OCI-LY7 (cell line): ENCODE results near the gene ASMT. TPM values are rescaled to one million over a fixed set of nuclear protein-coding genes. Genes with fewer than 3 reads are reported as not detected.

Source experiments
- BruUV-seq: library from RNA; stranded (reverse); fragments of 400-500 nt; replicated peaks from 2 replicates; lab custom pipeline; 2021; lab: Mats Ljungman, UMichigan
- CTCF ChIA-PET: fragments of 300-600 bp; sonication (Branson Sonifier 250); formaldehyde crosslinking; loops from one replicate; lab custom pipeline; 2022; ENCODE audit warnings: antibody characterized with exemption; ENCODE audit not compliant: unreplicated experiment; lab: Charles Lee
- POLR2A ChIA-PET: fragments of 300-600 bp; sonication (Branson Sonifier 250); formaldehyde crosslinking; loops from one replicate; lab custom pipeline; 2022; ENCODE audit warnings: antibody characterized with exemption; lab: Charles Lee
- DNase-seq: peaks from one replicate; pipeline ENCODE4 v3.0.0-alpha.2; 2015; ENCODE audit warnings: low spot score
- H2AFZ ChIP-seq: fragments of 200-600 bp; sonication (generic), shearing (Covaris generic); 2 replicates; pipeline ENCODE4 v1.6.1; 2014; ENCODE audit warnings: mild to moderate bottlenecking, antibody characterized with exemption, low read length, moderate library complexity
- H3K27ac ChIP-seq: fragments of 200-600 bp; sonication (generic); 2 replicates; pipeline ENCODE4 v1.5.1; 2014; ENCODE audit warnings: mixed run types, low read depth, mild to moderate bottlenecking, moderate library complexity, low read length, inconsistent platforms; ENCODE audit not compliant: poor library complexity, severe bottlenecking
- H3K36me3 ChIP-seq: fragments of 200-600 bp; sonication (generic); 2 replicates; pipeline ENCODE4 v1.6.1; 2014; ENCODE audit warnings: mild to moderate bottlenecking, antibody characterized with exemption, low read length, moderate library complexity, mixed read lengths; ENCODE audit not compliant: insufficient read depth
- H3K4me1 ChIP-seq: fragments of 200-600 bp; sonication (generic); 2 replicates; pipeline ENCODE4 v1.5.1; 2014; ENCODE audit warnings: mild to moderate bottlenecking, low read length; ENCODE audit not compliant: insufficient read depth, poor library complexity, severe bottlenecking
- H3K4me2 ChIP-seq: fragments of 200-600 bp; sonication (generic); 2 replicates; pipeline ENCODE4 v1.6.1; 2014; ENCODE audit warnings: mild to moderate bottlenecking, low read length
- H3K4me3 ChIP-seq: fragments of 200-600 bp; sonication (generic); 2 replicates; pipeline ENCODE4 v1.5.1; 2014; ENCODE audit warnings: mild to moderate bottlenecking, low read depth, low read length; ENCODE audit not compliant: poor library complexity, severe bottlenecking
- H3K79me2 ChIP-seq: fragments of 200-600 bp; sonication (generic); 2 replicates; pipeline ENCODE4 v1.6.1; 2016; ENCODE audit warnings: low read depth, mild to moderate bottlenecking, low read length, moderate library complexity, mixed read lengths; ENCODE audit not compliant: insufficient read depth
- H3K9me2 ChIP-seq: fragments of 200-600 bp; sonication (generic); 2 replicates; pipeline ENCODE4 v1.6.1; 2016; ENCODE audit warnings: mild to moderate bottlenecking, low read length, mixed read lengths; ENCODE audit not compliant: insufficient read depth
- H3K9me3 ChIP-seq: fragments of 200-600 bp; sonication (generic); 2 replicates; pipeline ENCODE4 v1.6.1; 2014; ENCODE audit warnings: mild to moderate bottlenecking, mixed run types, low read length, mixed read lengths
- H4K20me1 ChIP-seq: fragments of 200-600 bp; sonication (generic); 2 replicates; pipeline ENCODE4 v1.6.1; 2014; ENCODE audit warnings: mild to moderate bottlenecking, antibody characterized with exemption, low read length, moderate library complexity, mixed read lengths; ENCODE audit not compliant: insufficient read depth
- EZH2phosphoT487 ChIP-seq: fragments of 200-600 bp; sonication (generic); IDR thresholded peaks from 2 replicates; pipeline ENCODE4 v1.6.1; 2018; ENCODE audit warnings: low read depth, borderline replicate concordance, mild to moderate bottlenecking, mixed run types, antibody characterized with exemption, low read length, moderate library complexity, mixed read lengths
- intact Hi-C: fragments of 100-400 bp; cut with micrococcal nuclease; formaldehyde crosslinking; loops from one replicate; pipeline ENCODE4 v1.10.0; 2022; ENCODE audit not compliant: unreplicated experiment
- total RNA-seq, 2 experiments: library from RNA; depleted of rRNA in 1 of 2; stranded (reverse); fragments of >200 nt in 1 of 2; shearing (Covaris generic) in 1 of 2; gene quantifications; 2 replicates each; pipeline ENCODE4 v1.2.3, GENCODE V29; 2014 to 2022
- TF ChIP-seq, protein P1 (sequence below): fragments of 200-600 bp; sonication (generic); conservative IDR thresholded peaks from 2 replicates; pipeline ENCODE4 v1.5.1; 2014; ENCODE audit warnings: mild to moderate bottlenecking, antibody characterized with exemption, low read length, moderate library complexity, mixed read lengths

ASMT gene
- total RNA-seq, 2 experiments from 2014 or later: 0.16 TPM; not detected in 1

DNA sequence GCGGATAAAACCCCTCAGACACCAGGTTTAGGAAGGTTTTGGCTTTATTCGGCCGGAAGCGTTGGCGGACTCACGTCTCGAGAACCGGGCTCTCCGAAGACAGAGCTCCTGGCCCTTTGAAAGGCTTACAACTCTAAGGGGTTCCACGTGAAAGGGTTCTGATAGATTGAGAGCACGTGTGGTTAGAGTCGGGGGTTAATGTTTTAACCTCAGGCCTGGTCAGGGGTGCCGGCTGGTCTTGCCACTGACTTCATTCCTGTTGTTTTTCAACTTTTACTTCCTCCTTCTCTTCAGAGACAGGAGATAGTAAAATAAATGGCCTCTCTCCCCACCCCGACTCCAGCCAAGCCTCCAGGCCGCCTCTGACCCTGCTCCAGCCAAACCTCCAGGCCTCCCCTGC is 4.7 kb upstream of the ASMT start:
- Histone ChIP-seq H2AFZ (no peak overlapping the region), H3K9me3 (no peaks in the 10 kb centered on the region), H3K4me3 (no peak overlapping the region), H3K4me1 (no peaks in the 10 kb centered on the region), H4K20me1 (no peaks in the 10 kb centered on the region), H3K9me2 (no peaks in the 10 kb centered on the region), H3K36me3 (peaks cover 11% of the 10 kb centered on the region), H3K27ac (no peak overlapping the region), H3K4me2 (no peak overlapping the region), H3K79me2 (no peaks in the 10 kb centered on the region)
- no peak for DNase-seq
- intact Hi-C loops: no loop called here
- TF ChIP-seq, protein P1, sequence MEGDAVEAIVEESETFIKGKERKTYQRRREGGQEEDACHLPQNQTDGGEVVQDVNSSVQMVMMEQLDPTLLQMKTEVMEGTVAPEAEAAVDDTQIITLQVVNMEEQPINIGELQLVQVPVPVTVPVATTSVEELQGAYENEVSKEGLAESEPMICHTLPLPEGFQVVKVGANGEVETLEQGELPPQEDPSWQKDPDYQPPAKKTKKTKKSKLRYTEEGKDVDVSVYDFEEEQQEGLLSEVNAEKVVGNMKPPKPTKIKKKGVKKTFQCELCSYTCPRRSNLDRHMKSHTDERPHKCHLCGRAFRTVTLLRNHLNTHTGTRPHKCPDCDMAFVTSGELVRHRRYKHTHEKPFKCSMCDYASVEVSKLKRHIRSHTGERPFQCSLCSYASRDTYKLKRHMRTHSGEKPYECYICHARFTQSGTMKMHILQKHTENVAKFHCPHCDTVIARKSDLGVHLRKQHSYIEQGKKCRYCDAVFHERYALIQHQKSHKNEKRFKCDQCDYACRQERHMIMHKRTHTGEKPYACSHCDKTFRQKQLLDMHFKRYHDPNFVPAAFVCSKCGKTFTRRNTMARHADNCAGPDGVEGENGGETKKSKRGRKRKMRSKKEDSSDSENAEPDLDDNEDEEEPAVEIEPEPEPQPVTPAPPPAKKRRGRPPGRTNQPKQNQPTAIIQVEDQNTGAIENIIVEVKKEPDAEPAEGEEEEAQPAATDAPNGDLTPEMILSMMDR: no peak
- TF ChIP-seq EZH2phosphoT487: no peak
- ChIA-PET POLR2A (no interaction called here), CTCF (no interaction called here)
- BruUV-seq: no TSS peak

DNA sequence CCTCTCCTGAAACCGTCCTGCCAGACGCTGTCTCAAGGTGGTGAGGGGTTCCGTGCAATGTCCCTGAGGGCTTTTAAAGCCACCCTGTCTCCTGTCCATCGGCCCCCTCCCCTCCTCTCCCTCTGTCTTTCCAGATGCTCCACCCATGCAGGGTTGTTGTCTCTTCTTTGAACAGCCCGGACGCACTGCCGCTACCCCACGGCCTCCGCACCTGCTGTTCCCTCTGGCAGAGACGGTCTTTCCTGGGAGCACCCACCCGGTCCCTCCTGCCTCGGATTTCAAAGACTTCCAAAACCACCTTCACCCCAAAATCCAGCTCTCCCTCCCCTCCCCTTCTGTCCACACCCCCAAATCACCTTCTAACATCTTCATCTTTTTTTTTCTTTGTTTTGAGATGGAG is 4.1 kb upstream of the ASMT start:
- Histone ChIP-seq H3K9me2 (no peaks in the 10 kb centered on the region), H3K4me3 (no peak overlapping the region), H3K4me2 (no peak overlapping the region), H2AFZ (no peak overlapping the region), H4K20me1 (no peaks in the 10 kb centered on the region), H3K36me3 (peaks cover 7% of the 10 kb centered on the region; the same call in 1 of the 2 replicates), H3K4me1 (no peaks in the 10 kb centered on the region), H3K9me3 (no peaks in the 10 kb centered on the region), H3K27ac (no peak overlapping the region), H3K79me2 (no peaks in the 10 kb centered on the region)
- BruUV-seq: no TSS peak
- POLR2A ChIA-PET: no interaction called here
- intact Hi-C loops: no loop called here
- DNase-seq: no peak
- TF ChIP-seq EZH2phosphoT487: no peak
- TF ChIP-seq, protein P1: no peak
- CTCF ChIA-PET: no interaction called here

DNA sequence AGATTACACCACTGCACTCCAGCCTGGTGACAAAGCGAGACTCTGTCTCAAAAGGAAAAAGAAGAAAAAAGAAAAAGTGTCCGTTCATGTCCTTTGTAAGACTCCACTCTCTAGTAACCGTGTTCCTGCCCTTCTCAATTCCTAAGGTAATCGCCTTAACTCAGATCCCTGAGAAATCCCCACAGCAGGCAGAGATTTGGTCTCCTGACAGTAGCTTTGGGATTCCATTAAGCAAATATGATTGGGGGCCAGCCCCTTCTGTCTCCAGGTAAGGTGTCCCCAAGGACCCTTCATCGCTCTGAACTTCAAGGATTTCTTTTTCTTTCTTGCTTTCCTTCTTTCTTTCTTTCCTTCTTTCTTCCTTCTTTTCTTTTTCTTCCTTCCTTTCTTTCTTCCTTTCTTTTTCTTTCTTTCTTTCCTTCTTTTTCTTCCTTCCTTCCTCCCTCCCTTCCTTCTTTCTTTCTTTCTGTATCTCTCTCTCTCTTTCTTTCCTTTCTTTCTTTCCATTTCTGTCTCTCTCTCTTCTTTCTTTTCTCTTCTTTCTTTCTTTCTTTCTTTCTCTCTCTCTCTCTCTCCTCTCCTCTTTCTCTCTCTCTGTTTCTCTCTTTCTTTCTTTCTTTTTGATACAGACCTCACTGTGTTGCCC is 2.1 kb upstream of the ASMT start:
- Histone ChIP-seq H3K4me2 (no peak overlapping the region), H3K4me3 (no peak overlapping the region), H3K4me1 (no peaks in the 10 kb centered on the region), H3K9me2 (no peaks in the 10 kb centered on the region), H4K20me1 (no peaks in the 10 kb centered on the region), H3K27ac (no peak overlapping the region), H3K9me3 (no peaks in the 10 kb centered on the region), H2AFZ (no peak overlapping the region), H3K79me2 (no peaks in the 10 kb centered on the region), H3K36me3 (no peaks in the 10 kb centered on the region)
- ChIA-PET POLR2A (no interaction called here), CTCF (no interaction called here)
- intact Hi-C loops: no loop called here
- no peak for TF ChIP-seq EZH2phosphoT487
- TF ChIP-seq, protein P1: no peak
- no TSS peak for BruUV-seq
- DNase-seq: no peak
